DND-41 (cell line): ENCODE measurements around the gene C9orf85.

ENCODE experiments used
- ATAC-seq: fragments of 200-7000 bp; cut with Tn5 transposase; 3 replicates; pipeline ENCODE4 v1.9.1; 2021; ENCODE audit warnings: low read depth; ENCODE audit not compliant: insufficient read depth
- DNase-seq: peaks from one replicate; pipeline ENCODE4 v3.0.0-alpha.2; 2020
- H2AFZ ChIP-seq: 2 replicates; pipeline ENCODE4 v1.6.0; 2012; ENCODE audit warnings: low read depth, low read length
- H3K27ac ChIP-seq: 2 replicates; pipeline ENCODE4 v1.5.1; 2012; ENCODE audit warnings: low read length, inconsistent platforms
- H3K27me3 ChIP-seq: fragments of 200-600 bp; sonication (generic); 2 replicates; pipeline ENCODE4 v1.6.0; 2012; ENCODE audit warnings: low read length, mild to moderate bottlenecking, inconsistent platforms; ENCODE audit not compliant: insufficient read depth, poor library complexity
- H3K36me3 ChIP-seq: 2 replicates; pipeline ENCODE4 v1.5.1; 2012; ENCODE audit warnings: low read length, inconsistent platforms; ENCODE audit not compliant: insufficient read depth
- H3K4me1 ChIP-seq: 2 replicates; pipeline ENCODE4 v1.5.1; 2012; ENCODE audit warnings: mild to moderate bottlenecking, low read length; ENCODE audit not compliant: insufficient read depth
- H3K4me2 ChIP-seq: 2 replicates; pipeline ENCODE4 v1.6.0; 2012; ENCODE audit warnings: mild to moderate bottlenecking, moderate library complexity, low read length, inconsistent platforms; ENCODE audit not compliant: insufficient read depth
- H3K4me3 ChIP-seq, 2 experiments: fragments of 200-600 bp in 1 of 2; shearing (Covaris generic) in 1 of 2; 2 replicates each; pipeline ENCODE4 v1.5.1; 2012 to 2016; ENCODE audit warnings: inconsistent platforms in 2 of 2, low read length in 2 of 2, mild to moderate bottlenecking in 2 of 2, low read depth in 1 of 2, moderate library complexity in 1 of 2
- H3K79me2 ChIP-seq: 2 replicates; pipeline ENCODE4 v1.6.0; 2012; ENCODE audit warnings: low read length, inconsistent platforms; ENCODE audit not compliant: insufficient read depth
- H3K9ac ChIP-seq: 2 replicates; pipeline ENCODE4 v1.6.0; 2012; ENCODE audit warnings: low read depth, mild to moderate bottlenecking, inconsistent platforms, low read length, moderate library complexity
- H3K9me3 ChIP-seq: 2 replicates; pipeline ENCODE4 v1.5.1; 2012; ENCODE audit warnings: low read length, moderate library complexity, mild to moderate bottlenecking, inconsistent platforms; ENCODE audit not compliant: insufficient read depth, severe bottlenecking
- H4K20me1 ChIP-seq: 2 replicates; pipeline ENCODE4 v1.6.0; 2012; ENCODE audit warnings: low read length; ENCODE audit not compliant: insufficient read depth
- CTCF ChIP-seq: IDR thresholded peaks from 2 replicates; pipeline ENCODE4 v1.5.1; 2012; ENCODE audit warnings: borderline replicate concordance, low read length, moderate library complexity, mild to moderate bottlenecking; ENCODE audit not compliant: poor library complexity, severe bottlenecking; ENCODE audit errors: extremely low read depth
- EZH2 ChIP-seq: IDR thresholded peaks from 3 replicates; pipeline ENCODE4 v1.6.1; 2012; ENCODE audit warnings: borderline replicate concordance, low read depth, mild to moderate bottlenecking, moderate library complexity, low read length, inconsistent platforms; ENCODE audit not compliant: severe bottlenecking

The C9orf85 gene

DNA sequence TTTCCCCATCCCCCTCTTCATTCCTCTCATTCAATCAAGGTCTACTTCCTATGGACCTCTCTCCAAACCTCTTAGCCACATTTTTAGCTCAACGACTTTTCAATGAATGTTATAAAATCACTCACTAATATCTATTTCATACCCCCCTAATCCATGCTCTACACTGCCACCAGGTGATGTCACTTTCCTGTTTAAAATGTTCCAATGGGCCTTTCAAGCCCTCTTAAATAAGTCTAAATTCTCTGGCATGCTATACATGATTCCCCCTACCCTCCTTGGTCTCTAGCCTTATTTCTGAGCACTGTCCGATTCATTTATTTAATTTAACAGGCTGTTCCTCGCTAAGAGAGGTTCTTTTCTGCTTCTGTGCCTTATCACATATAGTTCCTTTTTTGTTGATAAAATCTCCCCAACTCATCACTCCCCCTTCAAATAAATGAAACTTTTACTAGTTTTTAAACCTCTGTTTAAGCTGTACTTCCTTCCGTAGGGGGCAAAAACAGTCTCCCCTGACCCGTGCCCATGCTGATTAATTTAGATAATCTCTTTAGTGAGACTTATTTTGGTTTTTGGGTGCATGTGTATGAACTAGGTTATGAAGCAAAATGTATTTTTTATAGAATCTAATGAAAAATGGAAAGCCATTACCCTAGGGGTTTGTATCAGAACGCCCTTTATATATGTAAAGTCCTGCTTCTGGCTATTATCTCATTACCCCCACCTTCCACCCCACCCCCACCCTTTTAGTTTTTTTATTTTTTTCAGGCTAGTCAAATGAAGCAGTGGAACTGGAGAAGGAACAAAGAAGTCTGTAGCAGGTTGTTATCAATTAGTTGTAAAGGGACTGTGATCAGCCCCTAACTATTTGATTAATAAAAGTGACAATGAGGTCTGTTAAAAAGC lies 9.5 kb upstream of the C9orf85 start:
- Histone ChIP-seq H3K79me2 (peaks cover 93% of the 10 kb centered on the region), H3K27ac (peak overlapping the region; percentile 100), H3K4me2 (peak overlapping the region; percentile 59), H3K9ac (peak overlapping the region; percentile 38), H3K4me3 (peak overlapping the region in 1 of 2 experiments; percentile 30; a peak in 2 of 4 replicates), H3K9me3 (no peaks in the 10 kb centered on the region), H3K36me3 (peaks cover 17% of the 10 kb centered on the region), H3K27me3 (no peaks in the 10 kb centered on the region), H3K4me1 (peaks cover 98% of the 10 kb centered on the region), H2AFZ (no peak overlapping the region), H4K20me1 (peaks cover 14% of the 10 kb centered on the region; the same call in 1 of the 2 replicates)
- DNase-seq (no peak), ATAC-seq (peak; percentile 14; the same call in 1 of the 3 replicates)
- TF ChIP-seq EZH2 (no peak), CTCF (peak; percentile 48)

DNA sequence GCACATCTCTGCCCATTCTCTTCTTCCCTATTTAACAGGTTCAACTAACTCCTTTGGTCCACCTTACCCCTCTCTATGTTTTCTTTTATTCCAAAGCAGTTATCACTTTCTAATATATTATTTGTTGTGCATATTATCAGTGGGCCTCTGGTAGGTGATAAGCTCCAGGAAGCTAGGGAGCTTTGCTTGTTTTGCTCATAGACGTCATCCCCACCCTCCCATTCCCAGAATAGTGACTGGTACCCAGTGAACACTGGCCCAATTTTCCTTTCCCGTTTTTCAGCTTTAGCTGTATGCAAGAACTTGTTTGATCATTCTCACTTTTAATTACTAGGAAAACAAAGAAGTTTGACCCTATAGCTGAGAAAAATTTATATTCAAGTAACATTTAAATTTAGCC lies 7.4 kb upstream of the C9orf85 start:
- peak overlapping the region in 1 of 2 experiments; percentile 24; a peak in 1 of 4 replicates for H3K4me3 ChIP-seq
- peaks cover 98% of the 10 kb centered on the region for H3K4me1 ChIP-seq
- H3K27ac ChIP-seq = peak overlapping the region; percentile 56
- H3K9me3 ChIP-seq = no peaks in the 10 kb centered on the region
- H3K4me2 ChIP-seq = peak overlapping the region; percentile 59
- peaks cover 32% of the 10 kb centered on the region; the same call in 1 of the 2 replicates for H4K20me1 ChIP-seq
- ATAC-seq = no peak
- no peak overlapping the region for H2AFZ ChIP-seq
- no peaks in the 10 kb centered on the region for H3K27me3 ChIP-seq
- peaks cover 22% of the 10 kb centered on the region for H3K36me3 ChIP-seq
- TF ChIP-seq EZH2 = no peak
- no peak for TF ChIP-seq CTCF
- H3K79me2 ChIP-seq = peaks cover 100% of the 10 kb centered on the region
- DNase-seq = no peak
- no peak overlapping the region; the same call in 1 of the 2 replicates for H3K9ac ChIP-seq

- Histone ChIP-seq H3K4me3 (peak overlapping the region; percentile 65 to 86), H3K9me3 (no peaks in the 10 kb centered on the region), H3K36me3 (peaks cover 22% of the 10 kb centered on the region), H3K9ac (peak overlapping the region; percentile 85), H3K4me1 (peaks cover 71% of the 10 kb centered on the region), H4K20me1 (peaks cover 40% of the 10 kb centered on the region; the same call in 1 of the 2 replicates), H2AFZ (no peak overlapping the region), H3K27ac (peak overlapping the region; percentile 92), H3K27me3 (no peaks in the 10 kb centered on the region), H3K4me2 (peak overlapping the region; percentile 67), H3K79me2 (peaks cover 96% of the 10 kb centered on the region)
- DNase-seq (no peak), ATAC-seq (no peak)
- TF ChIP-seq CTCF (no peak), EZH2 (no peak)
These were observed 2.6 kb upstream of the C9orf85 start for GRCh38 chr9:71908825-71909224.
